NCI-H1048 (cell line): ENCODE data around the gene WRNIP1.

Experiments used
- DNase-seq: peaks from one replicate; lab custom pipeline; 2025; lab: John Stamatoyannopoulos, UW

Gene WRNIP1

DNA sequence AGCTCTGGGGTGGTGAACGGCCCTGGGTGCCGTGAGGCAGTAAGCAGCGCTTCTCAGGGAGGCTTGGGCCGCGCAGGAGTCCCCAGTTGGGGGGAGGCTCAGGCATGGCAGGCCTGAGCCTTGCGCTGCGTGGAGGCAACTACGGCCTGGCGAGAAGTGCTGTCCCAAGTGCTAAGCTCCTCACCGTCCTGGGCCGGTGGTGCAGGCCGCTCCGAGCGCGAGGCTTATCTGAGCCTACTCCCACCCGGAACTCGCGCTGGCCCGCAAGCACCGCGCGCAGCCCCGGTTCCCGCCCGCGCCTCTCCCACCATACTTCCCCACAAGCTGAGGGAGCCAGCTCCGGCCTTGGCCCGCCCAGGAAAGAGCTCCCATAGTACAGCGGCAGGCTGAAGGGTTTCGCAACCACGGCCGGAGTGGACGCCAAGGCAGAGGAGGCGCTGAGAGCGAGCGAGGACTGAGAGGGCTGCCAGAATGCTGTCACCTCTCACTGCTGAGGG, 1.8 kb upstream of the WRNIP1 start:
- no peak for DNase-seq

- no peak for DNase-seq
Observed at GRCh38 chr6:2763876-2764540, 1.2 kb upstream of the WRNIP1 start.

- no peak for DNase-seq
Observed at GRCh38 chr6:2764610-2765165, 505 bp upstream of the WRNIP1 start.

- DNase-seq, result no peak
Observed at GRCh38 chr6:2765896-2766766, 938 bp downstream of the WRNIP1 start.

GRCh38 chr6:2766767-2767656, 1.8 kb downstream of the WRNIP1 start:
- no peak for DNase-seq

DNA sequence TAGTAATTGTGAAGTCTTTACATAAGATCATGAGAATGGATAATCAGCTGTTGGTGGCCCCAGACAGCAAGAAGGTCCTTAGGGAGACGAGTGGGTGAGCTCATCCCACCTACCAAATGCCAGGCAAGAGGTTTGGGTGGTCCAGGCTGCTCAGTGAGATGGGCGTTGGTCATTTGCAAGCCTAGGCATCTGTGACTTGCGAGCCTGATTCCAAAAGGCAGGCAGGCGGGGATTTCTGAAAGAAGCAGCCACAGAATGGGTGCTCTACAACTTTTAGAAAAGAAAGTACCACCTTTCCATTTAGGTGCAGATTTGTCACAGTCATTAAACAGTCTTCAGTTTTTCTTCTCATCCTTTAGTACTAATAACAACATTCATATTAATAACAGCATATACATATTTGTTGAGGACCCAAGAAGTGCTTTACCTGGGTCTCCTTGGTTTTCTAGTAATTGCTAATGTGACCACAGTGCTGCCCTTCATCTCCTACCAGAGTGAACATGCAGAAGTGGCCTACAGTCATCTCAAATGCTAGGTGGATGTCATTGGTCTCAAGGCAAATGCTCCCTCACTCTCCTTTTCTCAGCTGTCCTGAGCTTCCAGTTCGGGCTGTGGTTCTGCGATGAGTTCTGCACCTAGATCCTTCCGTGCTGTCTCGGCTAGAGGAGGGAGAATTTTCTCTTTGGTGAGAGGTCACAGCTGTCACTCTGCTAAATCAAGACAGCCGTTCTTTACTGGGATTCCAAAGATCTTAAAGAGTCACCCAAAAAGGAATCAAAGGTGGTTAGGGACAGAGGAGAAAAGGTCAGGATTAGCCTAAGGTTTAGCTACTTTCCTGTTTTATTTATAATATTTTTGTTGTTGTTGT, 2.7 kb downstream of the WRNIP1 start:
- DNase-seq, result no peak

GRCh38 chr6:2768696-2769095, 3.5 kb downstream of the WRNIP1 start:
- DNase-seq, result no peak

DNA sequence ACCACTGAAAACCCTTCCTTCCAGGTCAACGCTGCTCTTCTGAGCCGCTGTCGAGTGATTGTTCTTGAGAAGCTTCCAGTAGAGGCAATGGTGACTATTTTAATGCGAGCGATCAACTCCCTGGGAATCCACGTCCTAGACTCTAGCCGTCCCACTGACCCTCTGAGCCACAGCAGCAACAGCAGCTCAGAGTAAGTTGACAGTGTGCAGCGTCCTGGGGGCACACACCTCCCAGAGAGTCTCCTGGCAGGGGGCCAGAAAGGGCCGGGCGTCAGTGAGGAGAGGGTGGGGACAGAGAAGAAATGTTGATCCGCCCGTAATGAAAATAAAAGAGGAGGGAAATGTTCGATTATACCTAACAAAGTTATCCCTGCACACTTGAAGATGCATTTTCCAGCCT, 5.0 kb downstream of the WRNIP1 start:
- DNase-seq, result no peak

- no peak for DNase-seq
Observed at GRCh38 chr6:2771079-2771478, 5.9 kb downstream of the WRNIP1 start.

GRCh38 chr6:2772840-2773239, 7.6 kb downstream of the WRNIP1 start:
- no peak for DNase-seq

- DNase-seq, result no peak
Observed at GRCh38 chr6:2773449-2773848, 8.3 kb downstream of the WRNIP1 start.

DNA sequence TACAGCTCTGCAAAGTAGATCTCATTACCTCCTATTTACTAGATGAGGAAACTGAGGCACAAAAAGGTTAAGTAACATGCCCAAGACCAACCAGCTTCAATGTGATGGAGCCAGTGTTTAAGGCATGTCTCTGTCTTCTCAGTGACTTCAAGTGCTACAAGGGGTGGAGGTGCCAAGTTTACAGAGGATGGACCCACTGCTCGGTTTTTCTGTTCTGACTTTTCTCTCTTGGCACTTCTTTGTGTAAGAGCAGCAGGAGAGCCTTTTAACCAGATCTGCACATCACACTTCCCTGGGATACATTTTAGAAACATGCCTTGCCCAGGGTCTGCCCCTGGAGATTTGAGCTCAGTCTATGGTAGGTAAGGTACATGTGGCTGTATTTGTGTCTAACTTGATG, 9.8 kb downstream of the WRNIP1 start:
- no peak for DNase-seq

DNA sequence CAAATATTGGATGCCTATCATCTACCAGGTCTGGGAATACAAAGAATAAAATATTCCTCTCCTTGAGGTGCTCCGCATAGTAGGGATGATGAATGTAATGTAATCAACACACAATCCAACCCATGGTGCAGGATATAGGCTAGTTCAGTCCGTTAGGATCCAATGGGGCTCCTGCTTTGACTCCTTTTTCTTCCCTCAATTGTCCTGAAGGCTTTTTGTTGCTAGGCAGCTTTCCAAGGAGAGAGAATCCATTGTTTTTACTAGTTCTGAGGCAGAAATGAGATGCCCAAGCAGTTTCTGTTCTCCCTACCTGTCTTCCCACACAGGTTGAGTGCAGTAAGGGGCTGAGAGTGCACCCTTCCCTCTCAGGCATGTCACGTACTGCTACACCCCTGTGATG, 12.1 kb downstream of the WRNIP1 start:
- no peak for DNase-seq

DNA sequence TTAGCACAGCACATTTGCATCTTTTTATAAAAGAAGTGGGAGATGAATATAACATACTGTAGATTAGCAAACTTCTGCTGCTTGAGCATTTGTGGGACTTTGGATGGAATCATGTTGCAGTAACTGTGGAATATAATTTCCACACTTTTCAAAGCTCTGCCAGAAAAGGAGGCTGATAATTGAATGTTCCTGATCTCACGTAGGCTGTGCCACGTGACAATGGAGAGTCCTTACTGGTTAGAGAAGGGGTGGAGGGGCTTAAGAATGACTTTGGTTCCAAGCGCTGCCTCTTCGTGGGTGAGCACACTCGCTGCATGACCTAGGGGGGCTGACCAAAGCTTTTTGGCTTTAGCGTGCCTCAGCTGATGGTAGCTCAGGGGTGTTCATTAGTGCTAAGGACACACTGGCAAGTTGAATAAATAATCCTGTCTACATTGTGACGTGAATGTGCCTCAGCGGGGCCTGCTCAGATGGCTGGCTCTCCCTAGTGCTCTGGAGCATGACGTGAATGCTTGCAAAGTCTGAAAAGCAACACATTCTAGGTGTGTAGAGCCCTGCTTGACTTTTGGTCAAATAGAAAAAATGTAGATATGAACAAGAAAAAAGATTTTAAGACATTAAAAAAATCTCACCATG, 15.0 kb downstream of the WRNIP1 start:
- DNase-seq, result no peak

- no peak for DNase-seq
Observed at GRCh38 chr6:2781685-2782355, 16.6 kb downstream of the WRNIP1 start.

DNA sequence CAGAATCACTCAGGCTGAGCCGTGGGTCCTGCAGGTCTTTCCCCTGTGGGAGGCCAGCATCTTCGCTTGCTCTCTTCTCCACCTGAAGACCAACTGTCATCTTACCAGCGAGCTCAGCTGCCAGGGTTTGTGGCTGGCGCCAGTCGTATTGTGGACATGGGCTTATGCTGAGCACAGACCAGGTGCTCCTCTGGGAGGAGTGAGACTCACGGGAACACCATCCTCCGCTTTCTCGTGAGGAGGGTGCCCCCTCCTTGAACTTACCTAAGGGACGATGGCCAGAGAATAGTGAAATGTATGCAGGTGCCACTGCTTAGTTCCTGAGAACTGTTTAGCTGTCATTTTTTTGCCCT, 17.1 kb downstream of the WRNIP1 start:
- DNase-seq, result no peak

- DNase-seq, result no peak
Observed at GRCh38 chr6:2782825-2783187, 17.6 kb downstream of the WRNIP1 start.

GRCh38 chr6:2783188-2783963, 18.2 kb downstream of the WRNIP1 start:
- DNase-seq, result no peak

- no peak for DNase-seq
Observed at GRCh38 chr6:2784061-2784460, 18.9 kb downstream of the WRNIP1 start.
